Activated CD4-positive, alpha-beta T cell treated with anti-CD3 and anti-CD28 coated beads, Interleukin-2, amount 10 ng/mL, durations not matched to agents 24 days and 14 days (primary cell): ENCODE results near the gene STAT4. TPM values are rescaled to one million over a fixed set of nuclear protein-coding genes. Genes with fewer than 3 reads are reported as not detected.

ENCODE experiments used
- DNase-seq: peaks from one replicate; pipeline ENCODE4 v3.0.0; 2022
- H3K27ac Mint-ChIP-seq: one replicate; pipeline ENCODE4 v1.8.0; 2022; ENCODE audit warnings: mild to moderate bottlenecking, mixed read lengths
- H3K27me3 Mint-ChIP-seq: one replicate; pipeline ENCODE4 v1.8.0; 2022; ENCODE audit warnings: mixed read lengths
- H3K36me3 Mint-ChIP-seq: one replicate; pipeline ENCODE4 v1.8.0; 2022; ENCODE audit warnings: low read depth, mild to moderate bottlenecking, mixed read lengths
- H3K4me1 Mint-ChIP-seq: one replicate; pipeline ENCODE4 v1.8.0; 2021; ENCODE audit warnings: mixed read lengths
- H3K4me3 Mint-ChIP-seq: one replicate; pipeline ENCODE4 v1.8.0; 2022; ENCODE audit warnings: mild to moderate bottlenecking, moderate library complexity, mixed read lengths
- H3K9me3 Mint-ChIP-seq: one replicate; pipeline ENCODE4 v1.8.0; 2021; ENCODE audit warnings: mixed read lengths
- intact Hi-C: fragments of 100-400 bp; cut with micrococcal nuclease; formaldehyde crosslinking; loops from one replicate; pipeline ENCODE4 v1.15.1; 2023
- total RNA-seq: library from RNA; stranded (reverse); gene quantifications from 2 replicates; pipeline ENCODE4 v1.2.3, GENCODE V29; 2022

STAT4 gene
- total RNA-seq, 1 donor from 2014 or later: 50.8 TPM

DNA sequence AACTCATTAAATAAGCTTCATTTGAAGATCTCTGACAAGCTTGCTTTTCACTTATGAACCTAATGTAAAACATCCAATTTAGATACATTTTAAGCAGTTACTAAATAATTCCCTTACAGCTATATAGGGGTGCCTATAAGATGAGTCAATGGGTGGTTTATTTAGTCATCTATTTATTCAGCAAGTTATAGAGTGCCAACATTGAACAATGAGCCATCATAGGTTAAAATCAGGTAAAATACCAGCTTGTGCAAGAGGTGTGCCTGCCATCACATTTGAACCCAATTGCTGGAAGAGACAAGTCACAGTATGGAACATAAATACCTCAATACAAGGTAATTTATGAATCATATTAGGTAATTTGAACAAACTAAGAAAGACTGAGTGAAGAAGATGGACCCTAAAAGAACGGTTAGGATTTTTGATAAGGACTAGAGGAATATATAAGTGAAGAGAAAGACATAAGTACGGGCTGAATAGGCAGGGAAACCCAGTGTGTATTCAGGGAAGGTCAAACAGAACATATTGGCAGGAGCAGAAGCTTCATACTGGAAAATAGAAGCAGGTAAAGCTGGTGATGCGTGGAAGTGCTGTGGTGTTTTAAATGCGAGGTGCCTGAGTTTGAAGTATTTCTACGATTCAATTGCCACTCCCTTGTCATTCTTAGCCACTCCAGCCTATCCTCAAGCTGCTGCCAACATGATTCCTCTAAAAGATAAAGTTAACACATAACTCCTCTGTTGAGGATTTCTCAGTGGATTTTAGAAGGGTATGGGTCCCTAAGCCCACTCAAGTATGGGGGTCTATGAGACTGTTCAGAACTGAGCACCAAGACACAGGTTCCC, 18.9 kb upstream of the STAT4 start:
- Mint-ChIP-seq H3K27me3 (no peaks in the 10 kb centered on the region), H3K36me3 (no peaks in the 10 kb centered on the region), H3K27ac (no peak overlapping the region), H3K9me3 (no peaks in the 10 kb centered on the region), H3K4me1 (peaks cover 56% of the 10 kb centered on the region), H3K4me3 (no peak overlapping the region)
- DNase-seq: no peak
- intact Hi-C loops: loop anchor here (2.0 to 5.0 kb wide), 3 partner anchors 49 to 218 kb away; no protein-coding TSS in a partner anchor

DNA sequence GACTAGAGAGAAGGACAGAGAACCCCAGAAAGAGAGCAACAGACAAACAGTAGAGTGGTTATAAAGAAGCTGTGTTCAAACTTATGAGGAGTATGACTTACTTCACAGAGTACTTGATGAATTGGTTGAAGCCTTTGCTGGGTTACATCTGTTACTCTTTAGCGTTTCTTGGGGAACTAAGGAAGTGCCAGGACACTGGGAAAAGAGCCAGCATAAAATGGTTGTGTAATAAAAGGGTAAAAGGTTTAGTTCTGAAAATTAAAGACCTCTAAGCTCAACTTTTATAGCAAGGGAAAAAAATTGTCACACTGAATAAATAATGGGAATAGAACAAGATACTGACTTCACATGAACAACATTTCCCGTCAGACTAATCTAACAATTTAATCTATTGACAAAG, 17.0 kb upstream of the STAT4 start:
- Mint-ChIP-seq H3K4me3 (no peak overlapping the region), H3K4me1 (peaks cover 39% of the 10 kb centered on the region)
- intact Hi-C loops: loop anchor here (5.0 kb wide), 1 partner anchor 200 kb away; no protein-coding TSS in a partner anchor

GRCh38 chr2:191166756-191167445, 16.1 kb upstream of the STAT4 start:
- H3K9me3 Mint-ChIP-seq: no peaks in the 10 kb centered on the region
- intact Hi-C loops: loop anchor here (5.0 kb wide), 1 partner anchor 200 kb away; no protein-coding TSS in a partner anchor
- no peak overlapping the region for H3K27ac Mint-ChIP-seq
- no peak for DNase-seq
- H3K36me3 Mint-ChIP-seq: no peaks in the 10 kb centered on the region
- peaks cover 30% of the 10 kb centered on the region for H3K4me1 Mint-ChIP-seq
- peaks cover 6% of the 10 kb centered on the region for H3K27me3 Mint-ChIP-seq
- no peak overlapping the region for H3K4me3 Mint-ChIP-seq

More for the DNA sequence above, 17.0 kb upstream of the STAT4 start:
- Mint-ChIP-seq H3K36me3 (no peaks in the 10 kb centered on the region), H3K27me3 (peaks cover 4% of the 10 kb centered on the region), H3K9me3 (no peaks in the 10 kb centered on the region), H3K27ac (no peak overlapping the region)
- no peak for DNase-seq

DNA sequence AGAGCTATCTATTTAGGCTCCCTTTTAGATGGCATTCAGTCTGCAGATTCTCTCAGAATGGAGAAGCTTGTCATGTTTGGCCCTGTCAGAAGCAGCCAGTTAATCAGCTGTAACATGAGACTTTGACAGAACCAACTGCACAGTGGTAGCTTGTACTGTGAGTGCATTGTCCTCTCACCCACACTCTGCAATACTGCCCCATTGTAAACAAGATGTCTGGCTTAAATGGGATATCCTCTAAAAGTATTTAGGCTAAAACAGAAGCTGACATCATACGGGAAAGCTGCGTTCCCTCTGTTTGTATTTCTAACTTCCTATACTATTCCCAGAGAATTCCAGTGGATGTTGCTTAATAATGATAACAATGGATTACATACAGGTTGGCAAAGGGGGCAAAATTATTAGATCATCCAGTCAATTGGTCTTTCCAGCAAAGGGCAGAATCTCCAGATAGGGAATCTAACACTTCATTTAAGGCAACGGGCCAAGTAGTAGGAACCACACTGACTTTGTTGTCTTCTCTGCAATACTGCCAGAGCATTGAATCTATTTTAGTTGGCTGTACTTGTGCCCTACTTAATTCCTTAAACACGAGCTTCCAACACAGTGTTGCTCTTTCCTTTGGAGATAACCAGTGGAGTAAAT, 15.4 kb upstream of the STAT4 start:
- intact Hi-C loops: loop anchor here (5.0 kb wide), 1 partner anchor 201 kb away; no protein-coding TSS in a partner anchor

DNA sequence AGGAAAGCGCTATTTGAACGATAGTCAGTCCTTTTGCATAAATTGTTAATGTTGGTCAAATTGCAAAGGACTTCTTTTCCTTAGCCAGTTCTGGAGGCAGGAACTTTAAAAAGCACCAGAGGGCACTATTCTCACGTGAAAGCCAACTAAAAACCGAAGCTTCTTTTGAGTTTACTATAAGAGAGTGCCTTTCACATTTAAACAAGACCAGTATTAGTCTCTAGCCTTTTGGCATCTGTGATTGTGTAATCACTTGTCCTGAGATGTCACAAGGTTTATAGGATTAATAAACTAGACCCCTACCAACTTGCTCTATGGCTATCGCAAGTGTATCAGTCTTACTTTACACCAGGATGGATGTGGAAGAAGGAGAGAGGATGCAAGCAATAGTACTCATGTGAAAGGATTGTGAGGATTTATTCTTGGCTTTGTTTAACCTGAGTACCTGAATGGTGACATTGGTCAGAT, 14.4 kb upstream of the STAT4 start:
- peak; percentile 77 for DNase-seq
- intact Hi-C loops: loop anchor here (1.0 to 5.0 kb wide), 6 partner anchors 80 to 997 kb away; partner anchors contain the start of gene MYO1B
- H3K4me3 Mint-ChIP-seq: no peak overlapping the region
- peaks cover 21% of the 10 kb centered on the region for H3K4me1 Mint-ChIP-seq
- no peaks in the 10 kb centered on the region for H3K36me3 Mint-ChIP-seq
- H3K27me3 Mint-ChIP-seq: peaks cover 9% of the 10 kb centered on the region
- H3K27ac Mint-ChIP-seq: no peak overlapping the region
- no peaks in the 10 kb centered on the region for H3K9me3 Mint-ChIP-seq

More for the DNA sequence above, 15.4 kb upstream of the STAT4 start:
- Mint-ChIP-seq H3K27me3 (peaks cover 9% of the 10 kb centered on the region), H3K4me1 (peaks cover 26% of the 10 kb centered on the region), H3K27ac (no peak overlapping the region), H3K4me3 (no peak overlapping the region), H3K9me3 (no peaks in the 10 kb centered on the region), H3K36me3 (no peaks in the 10 kb centered on the region)
- DNase-seq: peak; percentile 47

- H3K9me3 Mint-ChIP-seq: no peaks in the 10 kb centered on the region
- no peak overlapping the region for H3K27ac Mint-ChIP-seq
- no peak overlapping the region for H3K4me3 Mint-ChIP-seq
- peaks cover 15% of the 10 kb centered on the region for H3K27me3 Mint-ChIP-seq
- intact Hi-C loops: no loop called here
- H3K4me1 Mint-ChIP-seq: peaks cover 28% of the 10 kb centered on the region
- H3K36me3 Mint-ChIP-seq: no peaks in the 10 kb centered on the region
- DNase-seq: no peak
Observed at GRCh38 chr2:191158747-191159146, 8.0 kb upstream of the STAT4 start.

GRCh38 chr2:191158193-191158592, 7.4 kb upstream of the STAT4 start:
- H3K9me3 Mint-ChIP-seq: no peaks in the 10 kb centered on the region
- no peak overlapping the region for H3K27ac Mint-ChIP-seq
- H3K4me1 Mint-ChIP-seq: peaks cover 31% of the 10 kb centered on the region
- DNase-seq: no peak
- intact Hi-C loops: no loop called here
- peaks cover 14% of the 10 kb centered on the region for H3K27me3 Mint-ChIP-seq
- no peak overlapping the region for H3K4me3 Mint-ChIP-seq
- no peaks in the 10 kb centered on the region for H3K36me3 Mint-ChIP-seq

DNA sequence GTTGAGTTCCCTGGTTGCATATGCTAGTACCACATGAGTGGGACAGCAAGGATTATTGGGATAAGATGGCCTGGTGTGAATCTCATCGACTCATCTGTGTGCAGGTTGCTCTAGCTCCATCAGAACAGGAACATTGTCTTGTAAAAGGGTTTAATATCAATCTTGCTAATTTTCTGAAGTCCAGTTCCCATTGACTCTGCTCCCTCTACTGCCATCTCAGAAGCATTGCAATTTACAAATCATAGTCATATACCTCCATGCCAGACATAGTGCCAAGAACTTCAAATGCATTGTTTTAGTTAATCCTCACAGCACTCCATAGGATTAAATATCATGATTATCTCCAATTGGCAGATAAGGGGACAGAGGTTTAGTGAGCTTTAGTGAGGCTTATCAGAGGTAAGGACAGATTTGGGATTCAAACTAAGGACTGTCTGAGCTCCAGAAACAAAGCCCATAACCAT, 4.8 kb upstream of the STAT4 start:
- no peaks in the 10 kb centered on the region for H3K9me3 Mint-ChIP-seq
- DNase-seq: peak; percentile 67
- H3K27ac Mint-ChIP-seq: no peak overlapping the region
- H3K4me1 Mint-ChIP-seq: peaks cover 48% of the 10 kb centered on the region
- no peaks in the 10 kb centered on the region for H3K36me3 Mint-ChIP-seq
- intact Hi-C loops: loop anchor here (1.0 kb wide), 1 partner anchor 103 kb away; no protein-coding TSS in a partner anchor
- H3K4me3 Mint-ChIP-seq: no peak overlapping the region
- peaks cover 6% of the 10 kb centered on the region for H3K27me3 Mint-ChIP-seq

DNA sequence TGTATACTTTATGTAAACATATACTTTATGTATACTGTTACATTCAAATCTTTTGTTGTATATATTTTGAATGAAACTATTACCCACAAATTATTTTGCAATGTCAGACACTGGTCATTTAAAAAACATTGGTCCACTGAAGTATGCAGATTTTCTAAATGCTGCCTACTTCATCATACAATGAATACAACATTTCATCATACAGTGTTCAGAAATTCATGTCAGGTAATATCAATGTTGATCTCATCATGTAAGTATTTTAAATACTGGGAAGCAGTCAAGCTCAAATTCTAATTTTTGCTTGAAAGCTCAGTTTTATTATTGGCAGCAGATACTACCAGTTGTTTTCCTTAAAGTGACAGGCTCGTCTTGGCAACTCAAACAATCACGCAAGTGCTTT, 2.9 kb upstream of the STAT4 start:
- intact Hi-C loops: loop anchor here (5.0 kb wide), 1 partner anchor 371 kb away; no protein-coding TSS in a partner anchor
- Mint-ChIP-seq H3K4me3 (no peak overlapping the region), H3K27me3 (peaks cover 4% of the 10 kb centered on the region), H3K4me1 (peaks cover 46% of the 10 kb centered on the region), H3K27ac (no peak overlapping the region), H3K36me3 (no peaks in the 10 kb centered on the region), H3K9me3 (no peaks in the 10 kb centered on the region)
- no peak for DNase-seq

DNA sequence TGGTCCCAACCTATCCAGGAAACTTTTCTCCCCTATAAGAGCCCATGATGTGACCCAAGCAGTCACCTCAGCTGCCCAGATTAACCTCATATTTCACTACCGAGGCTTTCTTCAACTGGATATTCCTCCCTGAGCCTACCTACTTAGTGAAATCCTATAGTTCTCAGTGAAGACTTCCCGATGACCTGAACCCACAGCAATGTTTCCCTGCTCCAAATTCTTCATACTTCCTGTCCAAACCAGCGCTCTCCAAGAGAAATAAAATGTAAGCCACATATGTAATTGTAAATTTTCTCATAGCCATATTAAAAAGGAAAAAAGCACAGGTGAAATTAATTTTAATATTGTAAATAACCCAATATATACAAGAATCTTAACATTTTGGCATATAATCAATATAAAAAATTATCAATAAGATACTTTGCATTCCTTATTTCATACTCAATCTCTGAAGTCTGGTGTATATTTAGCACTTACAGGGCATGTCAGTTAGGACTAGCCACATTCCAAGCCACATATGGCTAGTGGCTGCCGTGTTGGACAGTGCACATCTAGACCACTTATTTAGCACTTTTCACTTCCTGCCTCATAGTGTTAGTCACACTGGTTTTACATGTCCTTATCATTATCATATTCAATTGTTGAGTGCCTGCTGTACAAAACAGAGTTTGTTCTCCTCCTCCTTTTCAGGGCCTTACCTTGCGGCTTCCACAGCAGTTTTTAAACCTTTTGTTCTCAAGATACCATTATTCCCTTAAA, 1.9 kb upstream of the STAT4 start:
- Mint-ChIP-seq H3K27ac (peak overlapping the region; percentile 58), H3K9me3 (no peaks in the 10 kb centered on the region), H3K4me1 (peaks cover 54% of the 10 kb centered on the region), H3K27me3 (no peaks in the 10 kb centered on the region), H3K36me3 (peaks cover 6% of the 10 kb centered on the region), H3K4me3 (no peak overlapping the region)
- intact Hi-C loops: loop anchor here (5.0 kb wide), 1 partner anchor 370 kb away; no protein-coding TSS in a partner anchor
- peak; percentile 68 for DNase-seq

- no peak for DNase-seq
- Mint-ChIP-seq H3K4me1 (peaks cover 62% of the 10 kb centered on the region), H3K9me3 (no peaks in the 10 kb centered on the region), H3K27ac (peak overlapping the region; percentile 92), H3K4me3 (peak overlapping the region; percentile 91), H3K36me3 (peaks cover 15% of the 10 kb centered on the region), H3K27me3 (no peaks in the 10 kb centered on the region)
- intact Hi-C loops: loop anchor here (1.0 to 5.0 kb wide), 6 partner anchors 23 to 527 kb away; partner anchors contain the start of gene NABP1
Observed at GRCh38 chr2:191151331-191151730, 537 bp upstream of the STAT4 start.

DNA sequence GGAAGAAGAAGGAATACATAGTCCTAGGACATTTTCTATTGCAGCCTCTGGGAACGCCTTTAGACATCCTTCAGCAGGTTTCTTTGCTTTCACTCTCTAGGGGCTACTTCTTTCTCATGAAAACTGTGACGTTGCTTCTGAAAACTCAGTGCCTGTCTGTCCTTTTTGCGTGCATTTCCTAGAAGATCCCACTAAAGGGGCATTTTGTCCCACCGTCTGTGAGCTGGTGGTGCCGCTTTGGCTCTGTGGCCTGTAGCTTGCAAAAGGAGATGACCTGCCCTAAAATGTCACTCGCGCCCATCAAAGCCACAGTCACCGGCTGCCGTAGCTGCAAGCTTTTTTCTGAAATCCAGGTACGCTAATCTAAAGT, 579 bp downstream of the STAT4 start:
- DNase-seq: no peak
- H3K27me3 Mint-ChIP-seq: no peaks in the 10 kb centered on the region
- H3K27ac Mint-ChIP-seq: peak overlapping the region; percentile 92
- no peaks in the 10 kb centered on the region for H3K9me3 Mint-ChIP-seq
- H3K36me3 Mint-ChIP-seq: peaks cover 24% of the 10 kb centered on the region
- intact Hi-C loops: loop anchor here (1.0 to 5.0 kb wide), 3 partner anchors 35 to 529 kb away; partner anchors contain the start of gene NABP1
- H3K4me1 Mint-ChIP-seq: peaks cover 61% of the 10 kb centered on the region
- H3K4me3 Mint-ChIP-seq: peak overlapping the region; percentile 91

DNA sequence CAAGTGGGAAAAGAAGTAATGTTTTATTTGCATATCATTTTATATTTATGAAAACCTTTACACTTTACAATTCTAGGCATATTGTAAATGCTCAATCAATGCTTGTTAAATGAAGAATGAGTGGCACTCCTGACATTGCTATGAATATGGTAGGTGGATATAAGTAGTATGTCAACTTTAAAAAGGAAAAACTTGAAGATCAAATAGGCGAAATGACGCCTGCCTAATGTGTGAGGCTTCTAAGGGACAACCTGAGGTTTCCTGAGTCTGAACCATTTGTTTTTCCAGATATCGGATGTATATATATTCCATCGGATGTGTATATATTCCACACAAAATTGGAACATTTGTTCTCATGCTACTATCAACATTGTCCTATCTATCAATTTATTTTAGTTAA, 1.4 kb downstream of the STAT4 start:
- intact Hi-C loops: no loop called here
- Mint-ChIP-seq H3K4me3 (peak overlapping the region; percentile 91), H3K27ac (peak overlapping the region; percentile 92), H3K27me3 (no peaks in the 10 kb centered on the region), H3K4me1 (peaks cover 57% of the 10 kb centered on the region), H3K9me3 (no peaks in the 10 kb centered on the region), H3K36me3 (peaks cover 29% of the 10 kb centered on the region)
- DNase-seq: no peak
